Gastrocnemius medialis (tissue), 4 donors: ENCODE data around the gene SCGB1A1. TPM values are rescaled to one million over a fixed set of nuclear protein-coding genes. Genes with fewer than 3 reads are reported as not detected.

Experiments used
- ATAC-seq, 2 donors: fragments of 150-250 bp; one replicate each; pipeline ENCODE4 v1.9.1; 2016
- DNase-seq, 2 donors: peaks; one replicate each; pipeline ENCODE4 v3.0.0-alpha.2; 2019
- H3K27ac ChIP-seq, 4 donors: fragments of 200-600 bp; sonication (generic); 1 replicate in 1 of 4; 2 replicates in 3 of 4; pipeline ENCODE4 v1.5.1; 2016 to 2018; ENCODE audit warnings: mild to moderate bottlenecking in 2 of 4, moderate library complexity in 1 of 4
- H3K27me3 ChIP-seq, 3 donors: fragments of 200-600 bp; sonication (generic) in 2 of 3; 1 replicate in 1 of 3; 2 replicates in 2 of 3; pipeline versions ENCODE4 v1.5.1 to v1.6.0; 2016 to 2019; ENCODE audit warnings: mild to moderate bottlenecking in 1 of 3, moderate library complexity in 1 of 3
- H3K36me3 ChIP-seq, 2 donors: fragments of 200-600 bp; sonication (generic) in 1 of 2; one replicate each; pipeline ENCODE4 v1.5.1; 2017 to 2018
- H3K4me1 ChIP-seq, 2 donors: fragments of 200-600 bp; sonication (generic) in 1 of 2; one replicate each; pipeline ENCODE4 v1.5.1; 2016 to 2017; ENCODE audit warnings: mild to moderate bottlenecking in 2 of 2
- H3K4me3 ChIP-seq, 4 donors: fragments of 200-600 bp; sonication (generic) in 3 of 4; 1 replicate in 1 of 4; 2 replicates in 3 of 4; pipeline ENCODE4 v1.5.1; 2016 to 2019; ENCODE audit warnings: mild to moderate bottlenecking in 2 of 4
- H3K9me3 ChIP-seq, 3 donors: fragments of 200-600 bp; sonication (generic) in 2 of 3; 1 replicate in 1 of 3; 2 replicates in 2 of 3; pipeline ENCODE4 v1.5.1; 2016 to 2019
- CTCF ChIP-seq, 5 experiments: fragments of 450-650 bp in 3 of 5; fragments of 200-600 bp in 2 of 5; sonication (generic) in 2 of 5; IDR thresholded peaks in 4 of 5; conservative IDR thresholded peaks in 1 of 5; 1 replicate in 4 of 5; 2 replicates in 1 of 5; pipeline ENCODE4 v1.5.1; 2016 to 2019; ENCODE audit warnings: antibody characterized with exemption in 5 of 5, mild to moderate bottlenecking in 3 of 5, moderate library complexity in 3 of 5
- POLR2A ChIP-seq, 2 donors: fragments of 450-650 bp; IDR thresholded peaks; one replicate each; pipeline ENCODE4 v1.6.1; 2017; ENCODE audit warnings: antibody characterized with exemption in 2 of 2, mild to moderate bottlenecking in 2 of 2, moderate library complexity in 2 of 2
- in situ Hi-C, 4 donors: fragments of 200-750 bp; cut with MboI; loops; one replicate each; pipeline versions ENCODE4 v1.15.0 to v1.8.0; 2017; ENCODE audit warnings: low sequenced_read_pairs in 4 of 4
- intact Hi-C: fragments of 100-400 bp; cut with DNase I; formaldehyde crosslinking; loops from one replicate; pipeline ENCODE4 v1.15.1; 2023; ENCODE audit warnings: low total_unique reads
- total RNA-seq, 4 donors: library from RNA; depleted of rRNA; stranded (reverse); fragments of >200 nt; gene quantifications; one replicate each; pipeline versions ENCODE4 v1.1.0 to v1.2.3, GENCODE V29; 2016

The SCGB1A1 gene
- total RNA-seq, 4 donors from 2014 or later = not detected

- no peak overlapping the region for H3K4me3 ChIP-seq
- ATAC-seq (no peak), DNase-seq (no peak)
- H3K27ac ChIP-seq = peak overlapping the region in 3 of 4 donors; percentile 64 to 78 (median 76)
- TF ChIP-seq CTCF (IDR thresholded peaks at IDR 0.05 in 4 of 5, conservative IDR thresholded peaks at IDR 0.05 in 1 of 5) (no peak), POLR2A (IDR thresholded peaks at IDR 0.05) (no peak)
- no peaks in the 10 kb centered on the region for H3K36me3 ChIP-seq
- in situ Hi-C loops (no loop called here), intact Hi-C loops (no loop called here)
- H3K9me3 ChIP-seq = no peaks in the 10 kb centered on the region
- no peaks in the 10 kb centered on the region for H3K27me3 ChIP-seq
- peaks cover 5 to 8% of the 10 kb centered on the region in 2 donors for H3K4me1 ChIP-seq
Observed at GRCh38 chr11:62432695-62433094, 13.9 kb downstream of the SCGB1A1 start.

DNA sequence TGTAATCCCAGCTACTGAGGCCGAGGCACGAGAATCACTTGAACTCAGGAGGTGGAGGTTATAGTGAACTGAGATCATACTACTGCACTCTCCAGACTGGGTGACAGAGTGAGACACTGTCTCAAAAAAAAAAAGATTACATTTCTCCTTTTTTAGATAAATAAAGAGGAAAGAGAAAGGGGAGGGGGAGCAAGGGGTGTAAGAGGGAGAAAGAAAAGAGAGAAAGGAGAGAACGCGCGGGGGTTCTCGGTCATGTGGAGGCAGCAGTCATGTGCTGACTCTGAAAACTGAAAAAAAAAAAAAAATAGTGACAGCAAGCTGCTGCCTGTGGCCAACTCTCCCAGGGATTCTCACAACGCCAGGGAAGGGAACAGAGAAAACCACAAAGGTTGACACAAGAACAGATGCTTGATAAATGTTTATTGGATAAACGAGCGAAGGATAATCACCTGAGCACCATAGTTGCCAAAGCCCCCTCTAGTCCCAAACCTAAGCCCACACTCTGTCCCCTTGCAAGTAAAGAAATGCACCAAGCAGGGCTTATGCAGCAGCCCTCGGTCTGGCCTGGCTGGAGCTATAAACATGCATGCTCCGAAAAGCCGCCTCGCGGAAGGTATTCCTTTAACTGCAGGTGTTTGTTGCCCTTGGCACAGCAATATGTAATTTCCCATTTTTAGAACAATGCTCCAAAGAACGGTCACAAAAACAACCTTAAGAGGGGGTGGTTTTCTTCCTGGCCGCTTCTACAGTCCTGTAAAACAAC is 14.5 kb downstream of the SCGB1A1 start:
- H3K9me3 ChIP-seq = no peaks in the 10 kb centered on the region
- H3K27ac ChIP-seq = peak overlapping the region; percentile 52 to 78 (median 70)
- H3K4me3 ChIP-seq = peak overlapping the region in 1 of 4 donors; percentile 2
- peaks cover 5 to 8% of the 10 kb centered on the region in 2 donors for H3K4me1 ChIP-seq
- DNase-seq (no peak), ATAC-seq (peak; percentile 34 to 60)
- intact Hi-C loops = no loop called here
- no peak for TF ChIP-seq CTCF (IDR thresholded peaks at IDR 0.05 in 4 of 5, conservative IDR thresholded peaks at IDR 0.05 in 1 of 5)
- TF ChIP-seq POLR2A (IDR thresholded peaks at IDR 0.05) = no peak
- in situ Hi-C loops = no loop called here
- H3K27me3 ChIP-seq = no peaks in the 10 kb centered on the region
- H3K36me3 ChIP-seq = no peaks in the 10 kb centered on the region

GRCh38 chr11:62433904-62434276 is 15.1 kb downstream of the SCGB1A1 start:
- DNase-seq (no peak), ATAC-seq (peak; percentile 45 to 78)
- intact Hi-C loops (no loop called here), in situ Hi-C loops (no loop called here)
- peak overlapping the region; percentile 52 to 78 (median 70) for H3K27ac ChIP-seq
- no peaks in the 10 kb centered on the region for H3K36me3 ChIP-seq
- no peaks in the 10 kb centered on the region for H3K9me3 ChIP-seq
- peaks cover 5 to 8% of the 10 kb centered on the region in 2 donors for H3K4me1 ChIP-seq
- peak overlapping the region in 1 of 4 donors; percentile 2 for H3K4me3 ChIP-seq
- TF ChIP-seq CTCF (IDR thresholded peaks at IDR 0.05 in 4 of 5, conservative IDR thresholded peaks at IDR 0.05 in 1 of 5) = no peak
- H3K27me3 ChIP-seq = no peaks in the 10 kb centered on the region

- no peak overlapping the region for H3K4me3 ChIP-seq
- no peaks in the 10 kb centered on the region for H3K27me3 ChIP-seq
- no peaks in the 10 kb centered on the region for H3K36me3 ChIP-seq
- peak overlapping the region; percentile 35 to 78 (median 52) for H3K27ac ChIP-seq
- no peaks in the 10 kb centered on the region for H3K9me3 ChIP-seq
- in situ Hi-C loops = no loop called here
- TF ChIP-seq POLR2A (IDR thresholded peaks at IDR 0.05) (no peak), CTCF (IDR thresholded peaks at IDR 0.05 in 4 of 5, conservative IDR thresholded peaks at IDR 0.05 in 1 of 5) (no peak)
- intact Hi-C loops = no loop called here
- H3K4me1 ChIP-seq = peaks cover 9 to 22% of the 10 kb centered on the region in 2 donors
- ATAC-seq = no peak
- no peak for DNase-seq
Observed at GRCh38 chr11:62435846-62436660, 17.2 kb downstream of the SCGB1A1 start.
